H4 (cell line): ENCODE results near the gene IRS1. TPM values are rescaled to one million over a fixed set of nuclear protein-coding genes. Genes with fewer than 3 reads are reported as not detected.
A peak's percentile ranks its signal among the peaks of the same experiment; 100 is the strongest.

ENCODE experiments used
- DNase-seq: peaks from one replicate; pipeline ENCODE4 v3.0.0-alpha.2; 2015; ENCODE audit warnings: low spot score
- total RNA-seq: library from RNA; depleted of rRNA; stranded (reverse); fragments of >200 nt; shearing (Covaris generic); gene quantifications from 2 replicates; pipeline ENCODE4 v1.2.3, GENCODE V29; 2014

IRS1 gene
- total RNA-seq, 1 experiment from 2014 or later: 6.0 TPM

DNA sequence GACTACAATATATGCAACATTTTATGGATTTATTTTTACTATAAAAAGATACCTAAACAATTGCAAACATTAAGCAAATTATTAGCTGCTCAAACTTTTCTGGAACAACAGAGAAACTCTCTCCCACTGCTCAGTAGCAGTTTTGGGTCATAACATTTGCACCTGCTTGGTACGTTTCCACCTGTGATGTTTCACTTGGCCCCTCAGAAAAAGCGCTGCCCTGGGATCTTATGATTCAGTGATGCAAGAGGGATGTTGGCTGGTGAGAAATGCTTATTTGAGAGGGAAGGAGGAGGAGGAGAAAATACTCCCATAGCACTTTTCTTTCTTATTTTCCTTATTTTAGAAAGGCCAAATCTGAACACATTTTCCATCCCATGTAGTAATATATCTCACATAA lies 9.2 kb downstream of the IRS1 start:
- no peak for DNase-seq

DNA sequence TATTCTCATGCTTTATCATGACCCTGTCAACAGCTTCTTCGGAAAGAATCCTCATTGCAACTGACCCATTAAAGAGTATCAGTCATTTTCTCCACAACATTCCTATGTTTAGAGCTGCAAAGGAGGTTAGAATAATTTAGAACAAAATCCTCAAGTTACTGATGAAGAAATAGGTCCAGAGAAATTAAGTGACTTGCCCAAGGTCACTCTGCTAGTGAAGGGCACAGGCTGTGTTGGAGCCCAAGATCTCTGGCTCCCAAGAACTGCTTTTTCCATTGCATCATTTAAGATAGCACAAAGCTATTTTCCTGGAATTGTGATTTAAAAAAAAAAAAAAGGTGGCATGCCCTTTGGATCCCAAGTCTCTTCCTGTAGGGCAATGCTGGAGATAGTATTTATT lies 9.6 kb downstream of the IRS1 start:
- no peak for DNase-seq

DNA sequence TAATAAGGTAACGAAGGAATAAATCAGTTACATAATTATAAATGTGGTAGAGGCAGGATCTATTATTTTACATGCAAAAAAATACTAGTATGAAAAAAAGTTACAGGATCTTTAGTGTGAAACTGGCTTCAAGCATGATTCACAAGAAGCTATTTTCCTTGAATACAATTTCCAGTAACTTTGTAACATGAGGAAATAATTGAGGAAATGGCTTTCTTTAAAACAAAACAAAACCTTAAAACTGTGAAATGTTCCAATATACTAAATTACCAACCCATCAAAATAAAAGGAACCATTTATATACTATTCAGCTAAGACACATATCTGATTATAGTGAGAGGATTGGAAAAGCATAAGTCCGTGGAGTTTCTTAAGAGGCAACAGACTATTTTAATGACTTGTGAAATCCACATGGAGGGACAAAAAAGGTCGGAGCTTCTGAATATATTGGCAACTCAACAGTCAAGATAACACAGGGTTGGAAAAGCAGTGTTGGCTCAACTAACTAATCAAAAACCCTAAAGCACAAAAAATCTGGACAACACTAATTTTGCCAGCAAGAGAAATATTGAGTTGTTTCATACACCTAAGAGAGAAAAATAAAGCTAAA lies 10.6 kb downstream of the IRS1 start:
- no peak for DNase-seq

- DNase-seq: no peak
These were observed 11.6 kb downstream of the IRS1 start for GRCh38 chr2:226788064-226788463.

GRCh38 chr2:226783885-226784284 lies 15.7 kb downstream of the IRS1 start:
- no peak for DNase-seq

DNA sequence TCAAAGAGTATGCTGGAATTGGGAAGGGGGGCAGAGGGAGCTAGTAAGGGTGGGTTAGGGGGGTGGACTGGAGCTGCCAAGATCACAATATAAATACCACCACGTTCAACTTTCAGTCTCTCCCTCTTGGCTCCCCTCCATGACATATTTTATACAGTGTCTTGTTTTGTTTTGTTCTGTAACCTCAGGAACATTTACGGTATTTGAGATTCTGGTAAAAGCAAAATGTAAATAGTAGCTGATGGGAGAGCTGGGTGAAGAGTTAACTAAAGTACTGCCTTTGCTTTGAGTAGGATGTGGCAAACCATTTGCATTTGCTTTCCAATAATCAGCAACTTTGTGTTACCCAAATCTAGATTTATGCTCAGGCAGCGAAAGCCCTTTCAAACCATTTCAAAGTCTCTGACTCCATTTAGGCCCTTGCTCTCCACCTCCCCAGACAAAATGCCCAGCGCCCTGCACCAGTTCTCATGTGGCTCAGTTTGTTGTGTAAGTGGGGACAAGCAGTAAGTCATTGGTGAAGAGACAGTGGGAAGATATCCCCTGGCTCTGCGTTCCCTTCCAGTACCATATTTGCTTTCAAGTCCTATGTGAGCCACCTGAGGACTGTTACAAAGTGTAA lies 17.4 kb downstream of the IRS1 start:
- DNase-seq: peak; percentile 81

- no peak for DNase-seq
These were observed 19.2 kb downstream of the IRS1 start for GRCh38 chr2:226780431-226780830.

DNA sequence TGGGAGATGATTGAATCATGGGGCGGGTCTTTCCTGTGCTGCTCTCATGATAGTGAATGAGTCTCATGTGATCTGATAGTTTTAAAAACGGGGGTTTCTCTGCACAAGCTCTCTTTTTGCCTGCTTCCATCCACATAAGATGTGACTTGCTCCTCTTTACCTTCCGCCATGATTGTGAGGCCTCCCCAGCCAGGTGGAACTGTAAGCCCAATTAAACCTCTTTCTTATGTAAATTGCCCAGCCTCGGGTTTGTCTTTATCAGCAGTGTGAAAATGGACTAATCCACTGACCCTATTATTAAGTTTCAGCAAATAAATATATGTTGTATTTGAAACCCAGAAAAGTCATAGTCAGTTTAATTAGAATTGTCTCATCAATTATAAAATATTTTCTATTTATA lies 22.0 kb downstream of the IRS1 start:
- DNase-seq: no peak

DNA sequence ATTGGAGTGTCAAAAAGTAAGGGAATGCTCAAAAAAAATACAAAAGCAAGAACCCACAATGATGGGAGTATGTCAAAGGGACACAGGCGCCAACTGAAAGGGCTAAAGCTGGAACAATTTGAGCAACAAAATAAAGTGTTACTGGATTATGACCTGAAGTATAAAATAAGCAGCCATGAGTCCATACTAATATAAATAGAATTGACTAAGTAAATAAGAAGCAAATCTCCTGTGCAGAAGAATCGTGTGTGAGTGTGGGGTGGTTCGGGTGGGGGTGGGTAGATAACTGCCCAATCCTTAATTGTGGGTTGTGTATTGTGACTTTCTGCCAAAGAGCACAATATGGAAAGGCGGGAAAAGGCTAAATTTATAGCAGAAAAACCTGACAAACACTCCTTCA lies 23.5 kb downstream of the IRS1 start:
- no peak for DNase-seq

- DNase-seq: no peak
These were observed 24.5 kb downstream of the IRS1 start for GRCh38 chr2:226775032-226775509.

GRCh38 chr2:226773291-226773690 lies 26.3 kb downstream of the IRS1 start:
- DNase-seq: no peak

GRCh38 chr2:226772389-226773179 lies 27.0 kb downstream of the IRS1 start:
- DNase-seq: no peak

GRCh38 chr2:226771067-226771466 lies 28.6 kb downstream of the IRS1 start:
- DNase-seq: no peak

DNA sequence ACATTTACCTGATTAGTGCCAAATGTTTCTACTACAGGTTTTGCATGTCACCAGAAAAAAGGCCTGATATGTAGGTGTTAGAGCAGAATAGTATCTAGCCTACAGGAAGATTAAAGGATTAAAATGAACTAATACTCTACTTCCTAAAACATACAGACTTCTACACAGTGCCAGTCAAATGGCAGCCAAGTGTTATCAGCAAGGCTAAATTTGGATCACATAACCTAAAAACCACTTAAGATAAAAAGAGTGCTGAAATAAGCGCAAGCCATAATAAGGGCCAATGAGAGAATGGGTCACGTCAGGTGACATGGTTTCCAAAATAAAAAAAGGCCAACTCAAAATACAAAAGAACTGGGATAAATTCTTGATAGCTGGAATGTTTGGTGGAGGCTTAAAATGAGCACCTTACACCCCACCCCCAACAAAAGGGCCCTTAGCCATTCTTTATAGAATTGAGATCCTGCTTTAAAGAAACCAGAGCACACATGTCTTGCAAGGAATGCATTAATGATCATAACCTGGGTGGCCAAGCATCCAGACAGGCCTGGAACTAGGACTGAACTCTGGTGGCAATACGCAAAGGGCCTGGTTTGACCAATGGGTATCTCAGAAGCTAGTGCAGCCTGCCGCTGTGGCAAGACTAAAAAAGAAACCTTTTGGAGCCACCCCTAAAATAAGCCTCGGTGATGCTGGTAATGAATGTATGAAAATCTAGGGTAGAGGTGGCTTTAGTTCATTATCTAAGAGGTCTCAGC lies 32.4 kb downstream of the IRS1 start:
- no peak for DNase-seq

GRCh38 chr2:226766352-226767055 lies 33.1 kb downstream of the IRS1 start:
- no peak for DNase-seq

DNA sequence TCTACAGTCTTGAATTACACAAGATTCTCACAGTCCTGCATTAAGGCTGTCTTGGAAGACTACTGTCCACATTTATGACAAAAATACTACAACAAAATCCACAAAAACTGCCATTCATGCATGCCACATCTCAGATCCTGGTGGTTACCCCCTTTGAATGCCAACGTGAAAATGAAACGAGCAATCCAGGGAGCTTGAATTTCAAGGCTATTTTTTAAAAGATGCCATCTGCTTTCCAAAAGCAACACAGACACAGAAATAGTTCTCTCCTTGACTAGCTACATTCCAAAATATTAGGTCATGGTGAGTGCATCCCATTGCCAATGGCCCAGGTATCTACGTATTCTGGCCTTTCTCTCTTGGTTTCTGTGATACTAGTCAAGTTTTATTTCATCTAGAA lies 36.3 kb downstream of the IRS1 start:
- DNase-seq: no peak

DNA sequence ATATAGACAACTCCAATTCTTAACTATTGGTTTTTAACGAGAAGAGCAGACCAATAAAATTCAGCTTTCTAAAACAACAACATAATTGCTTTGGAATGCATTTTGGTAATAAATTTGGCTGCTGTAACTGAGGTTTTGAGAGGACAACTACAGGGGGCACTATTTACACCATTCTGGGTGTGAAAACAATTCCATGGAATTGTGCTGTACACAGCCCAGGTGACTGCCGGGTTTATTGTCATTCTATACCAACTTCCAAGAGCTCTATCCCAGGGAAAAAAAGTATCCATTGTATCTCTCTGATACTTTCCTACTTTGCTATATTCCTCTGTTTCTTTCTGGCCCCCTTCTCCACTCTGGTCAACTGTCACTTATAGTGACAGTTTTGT lies 38.4 kb downstream of the IRS1 start:
- no peak for DNase-seq

- DNase-seq: peak; percentile 9
These were observed 39.0 kb downstream of the IRS1 start for GRCh38 chr2:226760412-226761194.

GRCh38 chr2:226759768-226760167 lies 39.9 kb downstream of the IRS1 start:
- no peak for DNase-seq

DNA sequence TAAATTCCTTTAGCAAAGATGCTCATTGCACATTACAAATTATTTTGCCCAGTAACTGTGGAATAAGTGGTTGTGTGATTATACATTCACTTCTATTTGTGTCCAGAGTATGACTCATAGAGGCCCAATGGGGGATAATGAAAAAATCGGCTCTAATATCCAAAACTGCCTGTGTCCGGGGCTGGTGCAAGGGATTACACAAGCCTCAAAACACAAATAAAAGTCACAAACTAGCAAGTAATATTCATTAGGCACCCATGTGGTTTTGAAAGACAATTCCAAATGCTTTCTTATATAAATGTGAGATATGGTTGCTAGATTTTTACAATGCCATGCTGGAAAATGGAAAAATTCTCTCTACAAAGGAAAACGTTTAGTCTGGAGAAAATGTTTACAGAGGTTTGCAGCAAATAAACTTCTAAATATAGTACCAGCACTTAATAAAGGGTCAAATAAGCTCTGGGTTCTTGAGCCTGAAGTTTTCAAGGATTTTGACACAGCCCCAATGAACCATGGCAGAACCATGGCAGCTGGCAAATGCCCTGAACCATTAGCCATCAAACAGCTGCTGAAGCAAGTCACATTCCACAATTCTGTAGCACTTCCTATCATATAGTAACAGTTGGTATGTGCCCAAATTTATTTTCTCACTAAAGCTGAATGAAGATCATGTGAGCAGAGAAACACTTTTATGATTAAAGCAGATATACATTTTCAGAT lies 40.5 kb downstream of the IRS1 start:
- peak; percentile 50 for DNase-seq
